RKO (cell line): ENCODE results near the gene CPNE5.

Source experiments
- DNase-seq: peaks from one replicate; pipeline ENCODE4 v3.0.0-alpha.2; 2016; ENCODE audit warnings: low spot score

The CPNE5 gene

DNA sequence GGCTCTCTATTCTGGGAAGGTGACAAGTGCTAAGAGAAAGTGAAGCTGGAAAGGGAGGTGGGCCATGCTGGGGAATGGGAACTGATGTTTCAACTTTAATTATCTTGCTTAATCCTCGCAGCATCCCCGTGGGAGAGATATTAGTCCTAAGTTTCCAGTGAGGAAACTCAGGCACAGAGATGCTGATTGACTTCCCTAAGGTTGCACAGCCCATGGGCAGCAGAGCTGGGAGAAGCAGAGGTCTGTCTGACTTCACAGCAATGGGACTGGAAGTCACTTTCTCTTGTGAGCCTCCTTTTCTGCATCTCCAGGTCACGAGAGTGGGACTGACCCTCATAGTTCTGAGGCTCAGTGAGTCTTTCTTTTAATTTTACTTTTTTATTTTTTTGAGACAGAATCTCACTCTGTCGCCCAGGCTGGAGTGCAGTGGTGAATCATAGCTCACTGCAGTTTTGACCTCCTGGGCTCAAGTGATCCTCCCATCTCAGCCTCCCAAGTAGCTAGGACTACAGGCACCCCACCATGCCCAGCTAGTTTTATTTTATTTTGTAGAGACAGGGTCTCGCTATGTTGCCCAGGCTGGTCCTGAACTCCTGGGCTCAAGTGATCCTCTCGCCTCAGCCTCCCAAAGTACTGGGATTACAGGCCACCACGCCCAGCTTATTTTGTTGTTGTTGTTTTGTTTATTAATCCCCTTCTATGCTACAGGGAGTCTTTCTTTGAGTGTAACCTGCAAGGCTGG is 139.0 kb downstream of the CPNE5 start:
- DNase-seq: no peak

DNA sequence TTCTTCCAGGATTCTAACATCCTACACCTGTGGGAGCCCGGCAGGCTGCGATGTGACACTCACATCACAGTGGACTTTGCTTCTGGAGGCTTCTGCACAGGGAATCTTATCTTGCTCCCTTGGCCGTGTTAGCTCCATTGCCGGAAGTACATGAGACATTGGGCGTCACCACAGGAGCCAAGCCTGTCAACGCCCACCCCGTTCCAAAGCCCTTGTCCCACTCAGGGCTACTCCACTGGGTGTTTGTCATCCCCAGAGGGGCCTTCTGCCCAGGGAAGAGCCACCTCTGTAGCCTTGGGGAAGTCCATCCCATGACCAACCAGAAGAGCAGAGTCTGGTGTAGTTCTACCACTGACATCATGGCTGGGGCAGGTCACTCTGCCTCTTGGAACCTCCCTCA is 139.9 kb downstream of the CPNE5 start:
- no peak for DNase-seq

GRCh38 chr6:36698871-36699271 is 140.4 kb downstream of the CPNE5 start:
- DNase-seq: no peak

- no peak for DNase-seq
Observed at GRCh38 chr6:36698196-36698595, 141.0 kb downstream of the CPNE5 start.

GRCh38 chr6:36697481-36697903 is 141.8 kb downstream of the CPNE5 start, which contains the start of gene RAB44:
RAB44 (plus strand) TSS chr6:36697826; CDS start chr6:36704236, 6,410 bp downstream.
- DNase-seq: no peak

DNA sequence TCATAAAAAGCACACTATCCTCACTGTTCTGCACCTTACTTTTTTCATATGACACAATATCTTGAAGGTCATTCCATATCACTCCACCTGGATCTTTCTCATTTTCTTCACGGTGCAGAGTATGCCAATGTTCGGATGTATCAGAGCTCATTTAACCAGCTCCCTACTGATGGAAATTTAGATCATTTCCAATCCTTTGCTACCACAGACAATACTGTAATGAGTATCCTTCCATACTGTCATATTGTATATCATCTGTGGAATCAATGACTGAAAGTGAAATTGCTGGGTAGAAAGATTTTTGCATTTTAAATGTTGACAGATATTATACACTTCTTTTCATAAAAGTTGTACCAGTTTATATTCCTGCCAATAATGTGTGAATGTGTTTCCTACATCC is 143.8 kb downstream of the CPNE5 start:
- DNase-seq: no peak

GRCh38 chr6:36694616-36695015 is 144.6 kb downstream of the CPNE5 start:
- DNase-seq: no peak

- DNase-seq: no peak
Observed at GRCh38 chr6:36692861-36693702, 146.2 kb downstream of the CPNE5 start.

DNA sequence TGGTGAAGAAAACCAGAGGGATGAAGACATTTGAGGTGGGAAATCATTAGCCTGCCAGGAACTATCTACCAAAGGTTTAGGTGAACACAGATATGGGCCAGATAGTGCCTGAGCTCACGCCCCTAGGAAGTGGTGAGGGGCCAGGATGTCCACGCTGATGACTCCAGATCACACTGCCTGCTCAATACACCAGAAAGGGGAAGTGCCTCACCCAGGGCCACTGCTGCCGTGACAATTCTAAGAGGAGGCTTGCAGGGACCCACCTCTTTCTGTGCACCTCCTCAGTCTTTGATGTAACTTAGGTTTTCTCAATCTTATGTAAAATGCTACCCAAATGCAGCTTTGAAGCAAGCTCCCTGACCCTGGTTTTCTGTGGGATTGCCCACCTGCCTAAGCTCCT is 147.0 kb downstream of the CPNE5 start:
- no peak for DNase-seq

DNA sequence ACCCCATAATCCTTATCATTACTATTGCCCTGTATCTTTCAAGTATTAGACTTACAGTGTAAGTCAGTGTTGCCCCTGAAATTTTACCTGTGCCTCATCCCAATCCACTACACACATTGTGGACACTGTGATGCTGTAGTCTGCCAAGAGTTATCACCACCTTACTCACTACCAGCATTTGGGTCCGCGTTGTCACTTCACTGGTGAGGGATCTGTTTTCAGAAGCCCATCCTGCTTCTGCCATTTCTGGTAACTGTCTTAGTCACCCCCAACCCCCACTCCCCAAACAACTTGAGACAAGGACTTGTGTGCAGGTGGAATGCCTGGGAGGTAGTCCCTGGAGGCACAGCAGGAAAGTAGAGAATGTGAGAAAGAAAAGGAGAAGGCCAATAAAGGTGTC is 147.6 kb downstream of the CPNE5 start:
- no peak for DNase-seq

DNA sequence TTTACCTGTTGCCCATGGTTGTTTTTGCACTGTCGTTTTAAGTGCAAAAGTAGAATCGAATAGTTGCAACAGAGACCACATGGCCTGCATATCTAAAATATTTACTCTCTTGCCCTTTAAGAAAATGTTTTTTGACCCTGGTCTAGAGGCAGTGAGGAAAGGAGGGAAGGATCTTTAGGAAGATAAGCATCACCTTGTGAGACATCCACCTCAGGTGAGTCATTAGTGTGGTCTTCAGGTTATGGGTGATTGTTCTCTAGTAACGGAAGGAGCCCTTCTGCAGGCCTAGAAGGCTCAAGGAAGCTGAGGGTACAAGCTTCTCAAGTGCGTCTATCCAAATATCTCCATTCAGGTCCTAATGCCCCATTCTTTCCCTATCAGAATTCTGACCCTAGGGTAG is 148.2 kb downstream of the CPNE5 start:
- DNase-seq: no peak
